Measurements from ENCODE around the gene GRID2.

The GRID2 gene

GRCh38 chr4:92776080-92776479 lies 472.3 kb downstream of the GRID2 start:
- DNase-seq, result no peak

GRCh38 chr4:92789741-92790140 lies 486.0 kb downstream of the GRID2 start:
- no peak for DNase-seq

GRCh38 chr4:92791871-92792440 lies 488.2 kb downstream of the GRID2 start:
- DNase-seq, result no peak

GRCh38 chr4:92809381-92809780 lies 505.6 kb downstream of the GRID2 start:
- DNase-seq, result no peak

- DNase-seq, result no peak
Observed at GRCh38 chr4:92812652-92813051, 508.9 kb downstream of the GRID2 start.

GRCh38 chr4:92814677-92815076 lies 510.9 kb downstream of the GRID2 start:
- no peak for DNase-seq

GRCh38 chr4:92825256-92825655 lies 521.5 kb downstream of the GRID2 start:
- DNase-seq, result no peak

- no peak for DNase-seq
Observed at GRCh38 chr4:92825791-92826190, 522.0 kb downstream of the GRID2 start.

- no peak for DNase-seq
Observed at GRCh38 chr4:92830771-92831170, 527.0 kb downstream of the GRID2 start.

GRCh38 chr4:92840880-92841279 lies 537.1 kb downstream of the GRID2 start:
- DNase-seq, result no peak

GRCh38 chr4:92843784-92844183 lies 540.0 kb downstream of the GRID2 start:
- no peak for DNase-seq

- DNase-seq, result no peak
Observed at GRCh38 chr4:92847026-92847425, 543.3 kb downstream of the GRID2 start.

- DNase-seq, result no peak
Observed at GRCh38 chr4:92862509-92862908, 558.7 kb downstream of the GRID2 start.

GRCh38 chr4:92864096-92864495 lies 560.3 kb downstream of the GRID2 start:
- DNase-seq, result no peak

- DNase-seq, result no peak
Observed at GRCh38 chr4:92872604-92873003, 568.8 kb downstream of the GRID2 start.

- no peak for DNase-seq
Observed at GRCh38 chr4:92885632-92886031, 581.9 kb downstream of the GRID2 start.

- DNase-seq, result no peak
Observed at GRCh38 chr4:92952426-92952825, 648.7 kb downstream of the GRID2 start.

GRCh38 chr4:92952897-92953296 lies 649.1 kb downstream of the GRID2 start:
- DNase-seq, result no peak

GRCh38 chr4:92953462-92953861 lies 649.7 kb downstream of the GRID2 start:
- DNase-seq, result no peak

- no peak for DNase-seq
Observed at GRCh38 chr4:92961881-92962280, 658.1 kb downstream of the GRID2 start.

- no peak for DNase-seq
Observed at GRCh38 chr4:92962831-92963230, 659.1 kb downstream of the GRID2 start.

GRCh38 chr4:92968556-92968955 lies 664.8 kb downstream of the GRID2 start:
- no peak for DNase-seq

GRCh38 chr4:92968996-92969395 lies 665.2 kb downstream of the GRID2 start:
- no peak for DNase-seq

- DNase-seq, result no peak
Observed at GRCh38 chr4:92969650-92970379, 666.0 kb downstream of the GRID2 start.

- no peak for DNase-seq
Observed at GRCh38 chr4:92970996-92971395, 667.2 kb downstream of the GRID2 start.
